ENCODE results near the gene INPP5J. TPM values are rescaled to one million over a fixed set of nuclear protein-coding genes. Genes with fewer than 3 reads are reported as not detected.

INPP5J gene
- total and polyA plus RNA-seq, 9 of the 15 experiments (the other 6 are each of a cell fraction or from before 2014, with no cell fraction given), result 0.10 to 6.3 (median 4.8) TPM

DNA sequence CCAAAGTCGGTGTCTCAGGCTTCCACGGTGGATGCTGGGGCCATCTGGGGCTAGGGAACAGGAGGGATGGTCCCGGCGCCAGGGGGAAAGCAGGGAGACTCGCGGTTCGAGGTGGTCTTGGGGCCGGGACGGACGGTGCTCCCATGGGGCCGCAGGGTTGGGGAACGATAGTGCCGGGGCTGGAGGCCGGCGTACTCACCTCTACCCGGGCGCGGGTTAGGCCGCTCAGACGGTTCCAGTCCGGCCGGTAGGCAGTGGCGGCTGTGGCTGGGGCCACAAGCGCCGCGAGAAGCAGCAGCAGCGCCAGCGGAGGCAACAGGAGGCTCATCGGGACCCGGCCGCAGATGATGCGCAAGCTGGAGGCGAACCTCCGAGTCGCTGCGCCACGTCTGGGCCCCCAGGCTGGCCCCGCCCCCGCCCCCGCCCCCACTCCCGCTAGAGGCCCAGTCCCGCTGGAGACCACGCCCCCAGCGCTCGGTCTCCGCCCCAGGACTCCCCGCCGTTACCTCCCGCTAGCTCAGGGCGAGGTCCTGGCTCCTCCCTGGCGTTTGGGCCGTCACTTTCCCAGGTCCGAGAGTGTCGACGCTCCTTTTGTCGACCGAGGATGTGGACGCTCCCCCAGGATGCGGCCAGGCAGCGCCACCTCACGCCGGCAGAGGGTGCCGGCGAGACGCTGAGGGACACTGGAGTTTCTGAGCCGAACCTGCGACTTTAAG lies 15.4 kb upstream of the INPP5J start, which contains the start of gene SELENOM (continued):
- TF ChIP-seq HOXB6 (CRISPR knock-in tag; IDR thresholded peaks at IDR 0.05; ENCODE audit: borderline replicate concordance) (no peak), C11orf30 (IDR thresholded peaks at IDR 0.05; ENCODE audit: low read depth) (peak; percentile 81), ESRRA (IDR thresholded peaks at IDR 0.05; ENCODE audit: borderline replicate concordance, low read depth) (peak; percentile 33; the same call in 1 of the 2 replicates), HCFC1 (IDR thresholded peaks at IDR 0.05; ENCODE audit: low read depth, low read length) (peak; percentile 42), RBM34 (IDR thresholded peaks at IDR 0.05; ENCODE audit: borderline replicate concordance, insufficient read depth, low read length) (no peak), MXD1 (CRISPR knock-in tag; IDR thresholded peaks at IDR 0.05; ENCODE audit: borderline replicate concordance, poor library complexity, severe bottlenecking) (no peak), NEUROD1 (IDR thresholded peaks at IDR 0.05; ENCODE audit: borderline replicate concordance, low read depth, low read length, partially characterized antibody) (peak; percentile 16), ZNF384 (IDR thresholded peaks at IDR 0.05; ENCODE audit: low read depth, low read length) (peak; percentile 72), ZFX (CRISPR knock-in tag; IDR thresholded peaks at IDR 0.05) (peak; percentile 73), CC2D1A (IDR thresholded peaks at IDR 0.05) (0 out of 2 replicates have a peak, but pooled peaks have one; percentile 39), CREBBP (IDR thresholded peaks at IDR 0.05; ENCODE audit: low read depth, low read length) (no peak), HMGN3 (IDR thresholded peaks at IDR 0.05; ENCODE audit: borderline replicate concordance, extremely low read depth, insufficient read length, low read depth, low read length) (peak; percentile 15), PCBP1 (IDR thresholded peaks at IDR 0.05; ENCODE audit: low read depth, low read length, poor library complexity, severe bottlenecking) (peak; percentile 54), BHLHE40 (IDR thresholded peaks at IDR 0.05; ENCODE audit: low read length) (0 out of 2 replicates have a peak, but pooled peaks have one; percentile 3), ZC3H11A (IDR thresholded peaks at IDR 0.05; ENCODE audit: low read depth, low read length) (no peak), CBX3 (IDR thresholded peaks at IDR 0.05; ENCODE audit: borderline replicate concordance in 1 of 2, low read length in 2 of 2) (0 out of 3 replicates have a peak, but pooled peaks of 1 of the 2 experiments have one; percentile 27)
- TF ChIP-seq, protein P1, sequence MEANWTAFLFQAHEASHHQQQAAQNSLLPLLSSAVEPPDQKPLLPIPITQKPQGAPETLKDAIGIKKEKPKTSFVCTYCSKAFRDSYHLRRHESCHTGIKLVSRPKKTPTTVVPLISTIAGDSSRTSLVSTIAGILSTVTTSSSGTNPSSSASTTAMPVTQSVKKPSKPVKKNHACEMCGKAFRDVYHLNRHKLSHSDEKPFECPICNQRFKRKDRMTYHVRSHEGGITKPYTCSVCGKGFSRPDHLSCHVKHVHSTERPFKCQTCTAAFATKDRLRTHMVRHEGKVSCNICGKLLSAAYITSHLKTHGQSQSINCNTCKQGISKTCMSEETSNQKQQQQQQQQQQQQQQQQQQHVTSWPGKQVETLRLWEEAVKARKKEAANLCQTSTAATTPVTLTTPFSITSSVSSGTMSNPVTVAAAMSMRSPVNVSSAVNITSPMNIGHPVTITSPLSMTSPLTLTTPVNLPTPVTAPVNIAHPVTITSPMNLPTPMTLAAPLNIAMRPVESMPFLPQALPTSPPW (CRISPR knock-in tag; IDR thresholded peaks at IDR 0.05), result peak; percentile 89
